A549 treated with RU486 at 1 μM for 4 hours (cell line): ENCODE results near the gene TBCD. TPM values are rescaled to one million over a fixed set of nuclear protein-coding genes. Genes with fewer than 3 reads are reported as not detected.

Experiments used
- total RNA-seq: library from RNA; stranded (reverse); fragments of 200-300 nt; extraction: Qiagen RNA extraction; gene quantifications from 5 replicates; pipeline ENCODE4 v1.2.3, GENCODE V29; 2022; ENCODE audit warnings: low read depth

TBCD gene
- total RNA-seq, result 52.2 to 82.2 TPM (median 77.3 TPM) in 5 replicates

GRCh38 chr17:82751571-82752370, at the start of gene TBCD:
TBCD (plus strand) TSS chr17:82752065; CDS start chr17:82752194, 129 bp downstream.

GRCh38 chr17:82716203-82717010, 35.5 kb upstream of the TBCD start, which contains the start of gene FN3KRP:
FN3KRP (plus strand) TSS chr17:82716706; CDS start chr17:82716756, 50 bp downstream.

GRCh38 chr17:82734987-82735866, 16.6 kb upstream of the TBCD start, which contains the start of gene FN3K:
FN3K (plus strand) TSS chr17:82735615; CDS start chr17:82735637, 22 bp downstream.

GRCh38 chr17:82839617-82840292, 87.9 kb downstream of the TBCD start, which contains the start of gene ZNF750:
ZNF750 (minus strand) TSS chr17:82840022; CDS start chr17:82832454, 7,568 bp downstream.

Other genes starting within 250 kb of the TBCD start
- 44.6 to 57.7 TPM (median 48.6 TPM) in 5 replicates for gene FOXK2, start 232.3 kb upstream of the TBCD start, total RNA-seq
- 90.6 to 100 TPM (median 95.7 TPM) in 5 replicates for gene WDR45B, start 103.6 kb upstream of the TBCD start, total RNA-seq
- gene RAB40B, start 53.4 kb upstream of the TBCD start, total RNA-seq, result 14.2 to 21.1 TPM (median 17.5 TPM) in 5 replicates
- gene FN3KRP, start 35.4 kb upstream of the TBCD start, total RNA-seq, result 59.0 to 65.7 TPM (median 62.3 TPM) in 5 replicates
- gene FN3K, start 16.4 kb upstream of the TBCD start, total RNA-seq, result 6.6 to 9.1 TPM (median 7.8 TPM) in 5 replicates
- not detected in 5 replicates for gene ZNF750, start 88.0 kb downstream of the TBCD start, total RNA-seq